WTC11 (cell line): ENCODE results near the gene TAF8. TPM values are rescaled to one million over a fixed set of nuclear protein-coding genes. Genes with fewer than 3 reads are reported as not detected.

Source experiments
- ATAC-seq: fragments of 200-7000 bp; cut with Tn5 transposase; 2 replicates; pipeline ENCODE4 v1.10.0; 2021; ENCODE audit warnings: mild to moderate bottlenecking, moderate library complexity
- CTCF ChIA-PET: fragments of 300-600 bp; sonication (Branson Sonifier 250); formaldehyde crosslinking; loops from one replicate; lab custom pipeline; 2021; ENCODE audit warnings: antibody characterized with exemption; lab: Charles Lee
- POLR2A ChIA-PET: fragments of 350-600 bp; sonication (Branson Sonifier 250); formaldehyde crosslinking; loops from one replicate; lab custom pipeline; 2021; ENCODE audit warnings: antibody characterized with exemption; lab: Charles Lee
- DNase-seq: peaks from one replicate; pipeline ENCODE4 v3.0.0; 2021; ENCODE audit warnings: low spot score
- H3K27ac Mint-ChIP-seq: 2 replicates; pipeline ENCODE4 v1.8.0; 2021; ENCODE audit warnings: mixed read lengths
- H3K27me3 Mint-ChIP-seq: 2 replicates; pipeline ENCODE4 v1.8.0; 2021; ENCODE audit warnings: low read depth, mild to moderate bottlenecking, moderate library complexity, mixed read lengths
- H3K36me3 Mint-ChIP-seq: 2 replicates; pipeline ENCODE4 v1.8.0; 2021; ENCODE audit warnings: mixed read lengths
- H3K4me1 Mint-ChIP-seq: 2 replicates; pipeline ENCODE4 v1.8.0; 2022; ENCODE audit warnings: mixed read lengths
- H3K4me3 Mint-ChIP-seq: 2 replicates; pipeline ENCODE4 v1.8.0; 2021; ENCODE audit warnings: mild to moderate bottlenecking, moderate library complexity, mixed read lengths
- H3K9me3 Mint-ChIP-seq: 2 replicates; pipeline ENCODE4 v1.8.0; 2021; ENCODE audit warnings: mixed read lengths
- NFE2L1 ChIP-seq: sonication (generic); formaldehyde crosslinking; IDR thresholded peaks from 2 replicates; pipeline ENCODE4 v1.8.1; 2023; ENCODE audit warnings: missing genetic modification reagents
- ZNF219 ChIP-seq: sonication (generic); formaldehyde crosslinking; IDR thresholded peaks from 2 replicates; pipeline ENCODE4 v1.8.0; 2023; ENCODE audit warnings: missing genetic modification reagents, mild to moderate bottlenecking, borderline replicate concordance
- ZNF263 ChIP-seq: sonication (generic); formaldehyde crosslinking; IDR thresholded peaks from 2 replicates; pipeline ENCODE4 v1.8.1; 2022; ENCODE audit warnings: low read depth, mild to moderate bottlenecking, moderate library complexity, missing genetic modification reagents
- ZNF671 ChIP-seq: fragments of 250-450 bp; sonication (Bioruptor Pico); IDR thresholded peaks from 2 replicates; pipeline ENCODE4 v1.8.0; 2021; ENCODE audit warnings: mild to moderate bottlenecking
- total RNA-seq: library from RNA; stranded (reverse); gene quantifications from 3 replicates; pipeline ENCODE4 v1.2.3, GENCODE V29; 2021
- TF ChIP-seq, protein P1 (sequence below): fragments of 250-450 bp; sonication (Bioruptor Pico); IDR thresholded peaks from 2 replicates; pipeline ENCODE4 v1.8.0; 2021; ENCODE audit warnings: mild to moderate bottlenecking
- TF ChIP-seq, protein P2 (sequence below): sonication (generic); formaldehyde crosslinking; IDR thresholded peaks from 2 replicates; pipeline ENCODE4 v1.8.0; 2022; ENCODE audit warnings: mild to moderate bottlenecking, missing genetic modification reagents
- TF ChIP-seq, protein P3 (sequence below): fragments of 250-450 bp; sonication (Bioruptor Pico); conservative IDR thresholded peaks from 2 replicates; pipeline ENCODE4 v1.9.0; 2021; ENCODE audit warnings: mild to moderate bottlenecking
- TF ChIP-seq, protein P4 (sequence below): sonication (generic); formaldehyde crosslinking; IDR thresholded peaks from 2 replicates; pipeline ENCODE4 v1.8.0; 2022; ENCODE audit warnings: missing genetic modification reagents

The TAF8 gene
- total RNA-seq, 1 experiment from 2014 or later, result 31.0 TPM

DNA sequence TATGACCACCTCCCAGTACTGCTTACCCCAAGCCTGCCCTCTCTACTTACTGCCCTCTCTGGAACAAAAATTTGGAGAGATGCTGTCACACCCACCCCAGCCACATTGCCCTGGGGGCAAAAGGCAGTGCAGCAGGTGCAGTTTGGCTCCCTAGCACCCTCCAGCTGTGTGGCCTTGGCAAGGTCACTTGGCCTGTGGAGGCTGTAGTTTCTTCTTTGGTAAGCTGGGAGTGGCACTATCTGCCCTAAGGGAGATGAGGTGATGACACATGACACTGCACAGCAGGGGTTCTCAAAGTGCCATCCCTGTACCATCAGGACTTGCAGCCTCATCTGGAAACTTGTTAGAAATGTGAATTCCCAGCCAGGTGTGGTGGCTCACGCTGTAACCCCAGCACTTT is 44.8 kb downstream of the TAF8 start (continued):
- TF ChIP-seq, protein P1, sequence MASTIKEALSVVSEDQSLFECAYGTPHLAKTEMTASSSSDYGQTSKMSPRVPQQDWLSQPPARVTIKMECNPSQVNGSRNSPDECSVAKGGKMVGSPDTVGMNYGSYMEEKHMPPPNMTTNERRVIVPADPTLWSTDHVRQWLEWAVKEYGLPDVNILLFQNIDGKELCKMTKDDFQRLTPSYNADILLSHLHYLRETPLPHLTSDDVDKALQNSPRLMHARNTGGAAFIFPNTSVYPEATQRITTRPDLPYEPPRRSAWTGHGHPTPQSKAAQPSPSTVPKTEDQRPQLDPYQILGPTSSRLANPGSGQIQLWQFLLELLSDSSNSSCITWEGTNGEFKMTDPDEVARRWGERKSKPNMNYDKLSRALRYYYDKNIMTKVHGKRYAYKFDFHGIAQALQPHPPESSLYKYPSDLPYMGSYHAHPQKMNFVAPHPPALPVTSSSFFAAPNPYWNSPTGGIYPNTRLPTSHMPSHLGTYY (CRISPR knock-in tag), result no peak
- TF ChIP-seq ZNF263, result no peak

DNA sequence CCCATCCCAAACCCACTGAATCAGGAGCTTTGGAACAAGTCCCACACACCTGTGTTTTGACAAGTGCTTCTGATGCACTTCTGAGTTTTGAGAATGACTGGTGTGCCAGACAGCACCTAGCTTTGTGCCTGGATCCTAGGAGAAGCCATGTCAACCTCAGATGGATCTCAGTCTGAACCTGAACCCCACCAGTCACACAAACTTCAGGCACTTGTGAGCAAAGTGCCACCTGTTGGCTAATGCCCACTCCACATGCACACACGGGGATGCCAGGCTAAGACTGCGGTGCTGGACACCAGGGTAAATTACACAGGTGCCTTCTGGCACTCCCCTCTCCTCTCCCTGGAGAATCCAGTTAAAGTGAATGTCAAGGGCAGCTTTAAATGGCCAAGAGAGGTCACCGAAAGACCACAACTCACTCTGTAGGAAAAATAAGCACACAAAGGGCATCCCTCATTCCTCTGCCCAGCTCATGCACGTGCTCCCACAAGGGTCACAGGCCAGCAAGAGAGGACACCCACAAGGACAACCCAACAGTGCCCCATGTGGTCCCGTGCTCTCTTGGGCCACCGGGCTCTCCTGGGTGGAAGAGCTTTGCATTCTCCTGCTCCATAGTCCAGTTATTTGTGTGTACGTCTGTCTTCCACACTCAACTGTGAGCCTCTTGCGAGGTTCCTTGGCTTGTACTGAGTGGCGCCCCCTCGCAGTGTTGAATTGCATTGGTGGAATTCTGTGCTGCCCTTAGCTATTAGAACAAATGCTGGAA is 45.6 kb downstream of the TAF8 start:
- CTCF ChIA-PET, result interaction anchor here (0.5 to 12.3 kb wide), 30 partner anchors 9 to 468 kb away, joined by 3 to 127 read pairs (median 4); partner anchors contain the start of genes GUCA1B, TAF8 and UBR2
- H3K4me1 Mint-ChIP-seq, result peaks cover 33% of the 10 kb centered on the region
- peak; percentile 24 for ATAC-seq
- H3K4me3 Mint-ChIP-seq, result no peak overlapping the region
- no peaks in the 10 kb centered on the region for H3K36me3 Mint-ChIP-seq
- no peaks in the 10 kb centered on the region for H3K9me3 Mint-ChIP-seq
- POLR2A ChIA-PET, result interaction anchor here (0.5 to 1.3 kb wide), 3 partner anchors 9 to 99 kb away, joined by 3 to 4 read pairs (median 3); no protein-coding TSS in a partner anchor
- TF ChIP-seq, protein P2, sequence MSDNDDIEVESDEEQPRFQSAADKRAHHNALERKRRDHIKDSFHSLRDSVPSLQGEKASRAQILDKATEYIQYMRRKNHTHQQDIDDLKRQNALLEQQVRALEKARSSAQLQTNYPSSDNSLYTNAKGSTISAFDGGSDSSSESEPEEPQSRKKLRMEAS (CRISPR knock-in tag), result peak; percentile 46; the same call in 1 of the 2 replicates
- TF ChIP-seq ZNF671 (CRISPR knock-in tag) (no peak), ZNF263 (0 out of 2 replicates have a peak, but pooled peaks have one; percentile 29), ZNF219 (CRISPR knock-in tag) (no peak), NFE2L1 (CRISPR knock-in tag) (no peak)
- peaks cover 82% of the 10 kb centered on the region for H3K27me3 Mint-ChIP-seq
- no peak overlapping the region for H3K27ac Mint-ChIP-seq
- peak; percentile 42 for DNase-seq

DNA sequence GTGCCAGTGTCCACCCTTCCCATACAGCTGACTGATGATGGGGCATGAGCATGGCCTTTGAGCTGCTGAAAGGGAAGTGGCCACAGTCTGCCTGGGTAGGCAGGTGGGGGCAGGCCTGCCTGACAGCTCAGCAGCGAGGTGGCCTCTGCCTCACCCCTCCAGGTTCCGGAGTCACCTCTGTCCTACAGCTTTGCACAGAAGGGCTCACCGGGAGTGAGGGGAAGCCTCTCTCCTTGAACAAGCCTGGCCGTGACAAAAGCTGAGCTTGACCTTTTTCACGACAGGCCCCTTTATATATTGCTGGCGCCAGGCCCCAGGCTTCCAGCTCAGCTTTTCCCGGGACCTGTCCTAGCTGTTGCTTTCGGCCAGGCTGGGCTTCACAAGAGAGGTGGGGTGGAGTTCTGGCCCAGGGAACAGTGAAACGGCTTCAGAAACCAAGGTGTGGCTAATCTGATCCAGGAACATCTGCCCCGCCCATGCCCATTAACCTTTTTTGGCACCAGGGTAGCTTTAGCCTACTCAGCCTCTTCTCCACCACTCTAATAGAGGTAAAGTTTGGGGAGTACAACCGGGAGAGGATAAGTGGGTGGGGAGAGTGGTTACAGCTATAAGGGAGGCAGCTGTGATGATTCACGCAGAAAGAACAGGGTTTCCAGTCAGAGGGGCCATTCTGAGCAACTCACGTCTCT is 49.2 kb downstream of the TAF8 start:
- H3K4me1 Mint-ChIP-seq, result peaks cover 33% of the 10 kb centered on the region
- ATAC-seq (peak; percentile 7; the same call in 1 of the 2 replicates), DNase-seq (no peak)
- TF ChIP-seq, protein P3, sequence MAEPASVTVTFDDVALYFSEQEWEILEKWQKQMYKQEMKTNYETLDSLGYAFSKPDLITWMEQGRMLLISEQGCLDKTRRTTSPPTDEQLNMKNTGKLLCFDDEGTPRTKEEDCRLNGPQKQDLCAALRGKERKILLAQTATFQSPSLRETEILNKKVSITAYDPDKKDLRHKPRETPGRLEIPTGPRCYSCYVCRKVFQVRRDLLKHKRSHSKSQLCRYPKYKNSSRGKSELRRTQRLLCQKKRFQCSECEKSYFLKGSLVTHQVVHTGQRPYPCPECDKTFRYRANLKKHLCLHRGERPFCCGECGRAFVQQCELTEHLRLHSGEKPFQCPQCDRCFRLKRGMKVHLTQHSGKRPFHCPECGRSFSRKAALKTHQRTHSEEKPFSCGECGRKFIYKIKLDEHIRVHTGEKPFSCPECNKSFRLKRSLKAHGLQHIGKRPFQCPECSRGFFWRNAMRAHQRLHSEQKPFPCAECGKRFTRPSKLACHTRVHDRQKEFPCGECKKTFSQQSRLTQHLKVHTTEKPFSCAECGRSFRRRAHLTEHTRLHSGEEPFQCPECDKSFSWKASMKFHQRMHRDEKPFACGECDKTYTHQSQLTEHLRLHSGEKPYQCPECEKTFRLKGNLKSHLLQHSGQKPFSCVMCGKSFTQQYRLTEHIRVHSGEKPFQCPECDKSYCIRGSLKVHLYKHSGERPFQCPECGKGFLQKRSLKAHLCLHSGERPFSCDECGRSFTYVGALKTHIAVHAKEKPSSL (CRISPR knock-in tag), result no peak
- TF ChIP-seq, protein P4, sequence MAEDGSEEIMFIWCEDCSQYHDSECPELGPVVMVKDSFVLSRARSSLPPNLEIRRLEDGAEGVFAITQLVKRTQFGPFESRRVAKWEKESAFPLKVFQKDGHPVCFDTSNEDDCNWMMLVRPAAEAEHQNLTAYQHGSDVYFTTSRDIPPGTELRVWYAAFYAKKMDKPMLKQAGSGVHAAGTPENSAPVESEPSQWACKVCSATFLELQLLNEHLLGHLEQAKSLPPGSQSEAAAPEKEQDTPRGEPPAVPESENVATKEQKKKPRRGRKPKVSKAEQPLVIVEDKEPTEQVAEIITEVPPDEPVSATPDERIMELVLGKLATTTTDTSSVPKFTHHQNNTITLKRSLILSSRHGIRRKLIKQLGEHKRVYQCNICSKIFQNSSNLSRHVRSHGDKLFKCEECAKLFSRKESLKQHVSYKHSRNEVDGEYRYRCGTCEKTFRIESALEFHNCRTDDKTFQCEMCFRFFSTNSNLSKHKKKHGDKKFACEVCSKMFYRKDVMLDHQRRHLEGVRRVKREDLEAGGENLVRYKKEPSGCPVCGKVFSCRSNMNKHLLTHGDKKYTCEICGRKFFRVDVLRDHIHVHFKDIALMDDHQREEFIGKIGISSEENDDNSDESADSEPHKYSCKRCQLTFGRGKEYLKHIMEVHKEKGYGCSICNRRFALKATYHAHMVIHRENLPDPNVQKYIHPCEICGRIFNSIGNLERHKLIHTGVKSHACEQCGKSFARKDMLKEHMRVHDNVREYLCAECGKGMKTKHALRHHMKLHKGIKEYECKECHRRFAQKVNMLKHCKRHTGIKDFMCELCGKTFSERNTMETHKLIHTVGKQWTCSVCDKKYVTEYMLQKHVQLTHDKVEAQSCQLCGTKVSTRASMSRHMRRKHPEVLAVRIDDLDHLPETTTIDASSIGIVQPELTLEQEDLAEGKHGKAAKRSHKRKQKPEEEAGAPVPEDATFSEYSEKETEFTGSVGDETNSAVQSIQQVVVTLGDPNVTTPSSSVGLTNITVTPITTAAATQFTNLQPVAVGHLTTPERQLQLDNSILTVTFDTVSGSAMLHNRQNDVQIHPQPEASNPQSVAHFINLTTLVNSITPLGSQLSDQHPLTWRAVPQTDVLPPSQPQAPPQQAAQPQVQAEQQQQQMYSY (CRISPR knock-in tag), result peak; percentile 60; the same call in 1 of the 2 replicates
- H3K27ac Mint-ChIP-seq, result no peak overlapping the region
- H3K9me3 Mint-ChIP-seq, result no peaks in the 10 kb centered on the region
- ChIA-PET CTCF (interaction anchor here (1.1 to 2.4 kb wide), 7 partner anchors 13 to 76 kb away, joined by 3 to 9 read pairs (median 3); no protein-coding TSS in a partner anchor), POLR2A (interaction anchor here (0.5 kb wide), 1 partner anchor 73 kb away, joined by 4 read pairs; no protein-coding TSS in a partner anchor)
- no peak overlapping the region for H3K4me3 Mint-ChIP-seq
- H3K27me3 Mint-ChIP-seq, result peaks cover 54% of the 10 kb centered on the region
- H3K36me3 Mint-ChIP-seq, result peaks cover 16% of the 10 kb centered on the region
